Measurements from ENCODE around the gene MAJIN. TPM values are rescaled to one million over a fixed set of nuclear protein-coding genes. Genes with fewer than 3 reads are reported as not detected.

The MAJIN gene
- polyA plus RNA-seq, 3 donors: not detected

- no peak for TF ChIP-seq CTCF (IDR thresholded peaks at IDR 0.05)
- Mint-ChIP-seq H3K27ac (no peak overlapping the region), H3K9me3 (no peaks in the 10 kb centered on the region), H3K27me3 (ENCODE audit: low read depth in 3 of 3) (peaks cover 0 to 2% (median 1%) of the 10 kb centered on the region in 3 donors), H3K36me3 (peaks cover 76 to 78% of the 10 kb centered on the region in 2 donors), H3K4me3 (no peak overlapping the region), H3K4me1 (peaks cover 9% of the 10 kb centered on the region)
- WGBS (ENCODE audit: insufficient coverage): 98% methylated on average over 5 of the region's 6 CpGs
- Histone ChIP-seq H3K9ac (ENCODE audit: insufficient read depth, low read length, poor library complexity, severe bottlenecking) (no peak overlapping the region), H4K20me1 (ENCODE audit: insufficient read depth, low read length) (no peaks in the 10 kb centered on the region), H3K27me3 (ENCODE audit: control insufficient read depth in 2 of 2, insufficient read depth in 2 of 2, low read length in 2 of 2) (no peaks in the 10 kb centered on the region), H3K4me1 (ENCODE audit: control insufficient read depth in 1 of 2, insufficient read depth in 2 of 2, low read length in 2 of 2) (peaks cover 5 to 11% of the 10 kb centered on the region in 2 donors), H3K4me3 (replicated peaks in 1 of 3; ENCODE audit: low read depth in 2 of 3, low read length in 3 of 3) (no peak overlapping the region), H2AFZ (ENCODE audit: insufficient read depth, low read depth, low read length, poor library complexity, severe bottlenecking) (no peak overlapping the region), H3K9me3 (replicated peaks in 1 of 2; ENCODE audit: control insufficient read depth in 1 of 2, insufficient read depth in 1 of 2, low read length in 2 of 2) (no peaks in the 10 kb centered on the region), H3K27ac (ENCODE audit: low read depth in 1 of 2, low read length in 2 of 2) (no peak overlapping the region), H3K36me3 (replicated peaks in 1 of 2; ENCODE audit: control insufficient read depth in 1 of 2, insufficient read depth in 2 of 2, low read length in 2 of 2) (peaks cover 43 to 73% of the 10 kb centered on the region in 2 donors), H3K79me2 (ENCODE audit: insufficient read depth, low read length) (no peaks in the 10 kb centered on the region), H3K4me2 (replicated peaks; ENCODE audit: extremely low read depth, low read length, poor library complexity, severe bottlenecking) (no peak overlapping the region)
- intact Hi-C loops (cut with micrococcal nuclease): no loop called here
- DNase-seq: no peak
Observed at GRCh38 chr11:64930340-64930739, 41.6 kb downstream of the MAJIN start.

DNA sequence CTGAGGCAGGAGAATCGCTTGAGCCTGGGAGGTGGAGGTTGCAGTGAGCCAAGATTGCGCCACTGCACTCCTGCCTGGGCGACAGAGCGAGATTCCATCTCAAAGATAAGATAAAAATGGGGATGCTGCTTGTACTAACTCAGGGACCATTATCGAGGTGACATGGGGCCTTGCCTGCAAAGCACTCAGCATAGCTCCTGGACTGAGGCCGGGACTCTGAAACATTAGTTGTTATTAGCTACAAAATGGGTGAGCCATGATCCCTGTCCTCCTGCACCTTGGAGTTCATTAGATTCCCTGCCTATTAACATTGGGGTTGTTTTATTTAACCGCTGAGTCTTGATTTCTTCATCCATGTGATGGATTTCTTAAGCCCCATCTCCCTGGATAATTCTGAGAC, 42.3 kb downstream of the MAJIN start:
- Histone ChIP-seq H3K4me3 (replicated peaks in 1 of 3; ENCODE audit: low read depth in 2 of 3, low read length in 3 of 3) (no peak overlapping the region), H3K9me3 (replicated peaks in 1 of 2; ENCODE audit: control insufficient read depth in 1 of 2, insufficient read depth in 1 of 2, low read length in 2 of 2) (no peaks in the 10 kb centered on the region), H3K9ac (ENCODE audit: insufficient read depth, low read length, poor library complexity, severe bottlenecking) (no peak overlapping the region), H3K27me3 (ENCODE audit: control insufficient read depth in 2 of 2, insufficient read depth in 2 of 2, low read length in 2 of 2) (no peaks in the 10 kb centered on the region), H3K4me2 (replicated peaks; ENCODE audit: extremely low read depth, low read length, poor library complexity, severe bottlenecking) (no peak overlapping the region), H3K79me2 (ENCODE audit: insufficient read depth, low read length) (no peaks in the 10 kb centered on the region), H3K36me3 (replicated peaks in 1 of 2; ENCODE audit: control insufficient read depth in 1 of 2, insufficient read depth in 2 of 2, low read length in 2 of 2) (peaks cover 39 to 73% of the 10 kb centered on the region in 2 donors), H4K20me1 (ENCODE audit: insufficient read depth, low read length) (no peaks in the 10 kb centered on the region), H3K27ac (ENCODE audit: low read depth in 1 of 2, low read length in 2 of 2) (no peak overlapping the region), H3K4me1 (ENCODE audit: control insufficient read depth in 1 of 2, insufficient read depth in 2 of 2, low read length in 2 of 2) (peaks cover 10 to 17% of the 10 kb centered on the region in 2 donors), H2AFZ (ENCODE audit: insufficient read depth, low read depth, low read length, poor library complexity, severe bottlenecking) (no peak overlapping the region)
- DNase-seq: no peak
- H3K9me3 Mint-ChIP-seq: no peaks in the 10 kb centered on the region
- H3K27me3 Mint-ChIP-seq (ENCODE audit: low read depth in 3 of 3): peaks cover 0 to 5% (median 1%) of the 10 kb centered on the region in 3 donors
- no peak for TF ChIP-seq CTCF (IDR thresholded peaks at IDR 0.05)
- WGBS (ENCODE audit: insufficient coverage): 94% methylated on average over 5 of the region's 7 CpGs
- H3K36me3 Mint-ChIP-seq: peaks cover 70 to 71% of the 10 kb centered on the region in 2 donors
- no peak overlapping the region for H3K4me3 Mint-ChIP-seq
- peak overlapping the region in 1 of 7 donors; percentile 61 for H3K27ac Mint-ChIP-seq
- intact Hi-C loops (cut with micrococcal nuclease): no loop called here
- peaks cover 14% of the 10 kb centered on the region for H3K4me1 Mint-ChIP-seq
